AG04449 (cell line): ENCODE data around the gene EPB41L1.

Experiments
- CTCF ChIA-PET: fragments of 350-600 bp; formaldehyde crosslinking; extraction: SDS; loops from one replicate; lab custom pipeline; 2021; ENCODE audit warnings: antibody characterized with exemption; lab: Yijun Ruan, JAX
- POLR2A ChIA-PET: fragments of 400-600, 350-600 bp; formaldehyde crosslinking; extraction: SDS; loops from one replicate; lab custom pipeline; 2020; ENCODE audit warnings: antibody characterized with exemption, inconsistent platforms; lab: Yijun Ruan, JAX
- DNase-seq: peaks from one replicate; pipeline ENCODE4 v3.0.0-alpha.2; 2010; ENCODE audit warnings: low read depth, low spot score
- H3K4me3 ChIP-seq: 2 replicates; pipeline ENCODE4 v1.5.1; 2011; ENCODE audit warnings: low read depth, mild to moderate bottlenecking, control low read depth, low read length
- CTCF ChIP-seq: IDR thresholded peaks from one replicate; pipeline ENCODE4 v1.5.1; 2011; ENCODE audit warnings: mild to moderate bottlenecking, moderate library complexity, low read length, control low read depth, inconsistent platforms; ENCODE audit not compliant: insufficient read depth; ENCODE audit errors: missing control alignments

Gene EPB41L1

GRCh38 chr20:36153204-36153603 lies 1.3 kb upstream of the EPB41L1 start:
- ChIA-PET CTCF (interaction anchor here (0.6 to 52.9 kb wide), 6 partner anchors 15 to 232 kb away, joined by 3 to 940 read pairs (median 4); partner anchors contain the start of gene SCAND1), POLR2A (no interaction called here)
- no peak overlapping the region for H3K4me3 ChIP-seq
- DNase-seq = no peak
- TF ChIP-seq CTCF = no peak

- no peak for TF ChIP-seq CTCF
- ChIA-PET POLR2A (no interaction called here), CTCF (interaction anchor here (8.4 to 52.9 kb wide), 2 partner anchors 49 to 161 kb away, joined by 71 to 940 read pairs; no protein-coding TSS in a partner anchor)
- H3K4me3 ChIP-seq = peak overlapping the region; percentile 78
- DNase-seq = no peak
These were observed 522 bp upstream of the EPB41L1 start for GRCh38 chr20:36153736-36154699.

- DNase-seq = no peak
- POLR2A ChIA-PET = no interaction called here
- CTCF ChIA-PET = interaction anchor here (0.7 to 52.9 kb wide), 18 partner anchors 9 to 283 kb away, joined by 3 to 940 read pairs (median 9); no protein-coding TSS in a partner anchor
- TF ChIP-seq CTCF = no peak
- peak overlapping the region; percentile 78 for H3K4me3 ChIP-seq
These were observed 1.1 kb downstream of the EPB41L1 start for GRCh38 chr20:36155629-36155971.

GRCh38 chr20:36155991-36156390 lies 1.5 kb downstream of the EPB41L1 start:
- no peak for TF ChIP-seq CTCF
- ChIA-PET CTCF (interaction anchor here (0.7 to 52.9 kb wide), 21 partner anchors 9 to 283 kb away, joined by 3 to 940 read pairs (median 5); no protein-coding TSS in a partner anchor), POLR2A (no interaction called here)
- peak overlapping the region; percentile 15; the same call in 1 of the 2 replicates for H3K4me3 ChIP-seq
- DNase-seq = no peak

GRCh38 chr20:36157610-36158009 lies 3.1 kb downstream of the EPB41L1 start:
- DNase-seq = no peak
- no peak for TF ChIP-seq CTCF
- POLR2A ChIA-PET = no interaction called here
- no peak overlapping the region for H3K4me3 ChIP-seq
- CTCF ChIA-PET = interaction anchor here (0.7 to 52.9 kb wide), 13 partner anchors 9 to 293 kb away, joined by 3 to 940 read pairs (median 20); partner anchors contain the start of gene SCAND1
